GM19351 (cell line): Measurements from ENCODE around the gene S100A3.

Experiments
- ATAC-seq: cut with Tn5 transposase; IDR thresholded peaks from one replicate; pipeline ENCODE4 v1.9.1; 2021; ENCODE audit warnings: mild to moderate bottlenecking, moderate library complexity; ENCODE audit not compliant: unreplicated experiment

The S100A3 gene

DNA sequence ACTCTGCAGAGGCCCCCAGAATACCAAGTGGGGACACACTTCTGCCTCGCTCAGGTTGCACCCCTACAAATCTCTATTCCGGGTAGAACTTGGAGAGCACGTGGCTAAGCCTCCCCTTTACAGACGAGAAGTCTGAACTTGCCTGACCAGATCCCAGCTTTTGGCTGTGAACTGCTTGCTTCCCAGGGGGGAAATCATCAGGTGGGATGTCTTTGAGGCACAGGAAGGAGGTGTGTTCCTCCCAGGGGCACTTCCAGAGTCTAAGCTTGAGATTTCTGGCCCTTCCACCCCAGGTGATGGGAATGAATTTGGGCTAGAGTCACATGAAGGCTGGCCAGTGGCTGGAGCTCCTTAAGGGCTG is 1.3 kb upstream of the S100A3 start:
- no peak for ATAC-seq

DNA sequence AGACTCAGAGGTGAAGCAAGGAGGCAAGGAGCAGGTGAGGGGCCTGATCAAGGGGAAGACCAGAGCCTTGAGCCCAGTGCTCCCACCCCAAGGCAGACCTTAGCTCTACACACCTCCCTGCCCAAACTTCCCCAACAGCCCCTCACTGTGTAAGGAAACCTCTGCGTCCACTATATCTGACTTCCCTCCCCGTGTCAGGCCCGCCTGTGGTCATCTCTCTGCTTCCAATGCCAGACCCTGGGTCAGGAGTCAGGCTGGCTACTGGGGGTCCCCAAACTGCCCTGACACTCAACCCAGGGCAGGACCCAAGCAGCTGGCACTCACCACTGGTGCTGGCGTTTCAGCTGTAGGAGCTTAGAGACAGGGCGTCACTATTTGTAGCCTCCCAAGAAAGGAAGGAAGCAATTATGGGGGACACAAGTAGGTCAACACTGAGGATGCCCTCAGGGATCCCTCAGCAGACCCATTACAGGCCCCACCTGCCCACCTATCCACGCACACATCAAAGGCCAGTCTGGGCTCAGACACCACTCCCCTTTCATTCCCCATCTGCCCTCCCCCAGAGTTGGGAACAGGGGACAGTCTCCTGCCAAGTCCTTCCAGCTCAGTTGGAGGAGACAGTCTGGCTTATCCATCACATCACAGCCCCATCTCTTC is 811 bp upstream of the S100A3 start:
- ATAC-seq = no peak

DNA sequence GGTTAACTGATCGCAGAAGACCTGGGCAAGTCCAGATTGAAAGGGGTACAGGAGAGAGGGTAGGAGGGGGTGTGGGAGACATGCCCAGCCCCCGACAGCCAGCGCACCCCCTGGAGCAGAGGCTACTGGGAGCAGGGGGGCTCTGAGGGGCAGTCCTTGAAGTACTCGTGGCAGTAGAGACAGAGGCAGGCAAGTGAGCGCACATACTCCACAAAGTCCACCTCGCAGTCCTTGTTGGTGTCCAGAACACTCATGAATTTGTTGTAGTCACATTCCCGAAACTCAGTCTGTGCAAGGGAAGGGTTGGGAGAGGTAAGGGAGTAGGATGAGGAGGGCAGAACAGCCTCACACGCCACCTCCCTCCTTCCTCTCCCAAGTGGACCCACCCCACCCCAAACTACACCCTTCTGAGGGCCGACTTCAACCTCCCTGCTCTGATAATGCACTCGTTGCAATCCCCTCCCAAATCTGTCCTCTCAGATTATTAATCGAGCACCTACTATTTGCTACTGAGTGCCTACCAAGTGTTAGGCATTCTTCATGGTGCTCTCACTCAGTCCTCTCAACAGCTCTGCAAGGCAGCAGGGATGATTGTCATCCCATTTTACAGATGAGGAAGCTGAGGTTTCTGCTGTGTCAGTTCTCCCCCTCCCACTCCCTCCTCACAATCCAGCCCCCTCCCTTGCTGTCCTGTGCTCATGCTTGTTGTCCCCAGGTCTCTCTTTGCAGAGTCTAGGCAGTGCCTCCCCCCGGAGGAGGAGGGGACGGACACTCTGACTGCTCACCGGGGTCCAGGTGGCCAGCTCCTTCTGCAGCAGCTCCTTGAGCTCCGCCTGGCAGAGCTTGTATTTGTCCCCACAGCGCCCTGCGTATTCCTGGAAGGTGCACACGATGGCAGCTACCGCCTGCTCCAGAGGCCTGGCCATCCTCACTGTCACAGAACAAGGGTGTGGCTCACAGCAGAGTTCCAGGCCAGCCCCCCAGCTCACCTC is 1.2 kb downstream of the S100A3 start:
- ATAC-seq = no peak

DNA sequence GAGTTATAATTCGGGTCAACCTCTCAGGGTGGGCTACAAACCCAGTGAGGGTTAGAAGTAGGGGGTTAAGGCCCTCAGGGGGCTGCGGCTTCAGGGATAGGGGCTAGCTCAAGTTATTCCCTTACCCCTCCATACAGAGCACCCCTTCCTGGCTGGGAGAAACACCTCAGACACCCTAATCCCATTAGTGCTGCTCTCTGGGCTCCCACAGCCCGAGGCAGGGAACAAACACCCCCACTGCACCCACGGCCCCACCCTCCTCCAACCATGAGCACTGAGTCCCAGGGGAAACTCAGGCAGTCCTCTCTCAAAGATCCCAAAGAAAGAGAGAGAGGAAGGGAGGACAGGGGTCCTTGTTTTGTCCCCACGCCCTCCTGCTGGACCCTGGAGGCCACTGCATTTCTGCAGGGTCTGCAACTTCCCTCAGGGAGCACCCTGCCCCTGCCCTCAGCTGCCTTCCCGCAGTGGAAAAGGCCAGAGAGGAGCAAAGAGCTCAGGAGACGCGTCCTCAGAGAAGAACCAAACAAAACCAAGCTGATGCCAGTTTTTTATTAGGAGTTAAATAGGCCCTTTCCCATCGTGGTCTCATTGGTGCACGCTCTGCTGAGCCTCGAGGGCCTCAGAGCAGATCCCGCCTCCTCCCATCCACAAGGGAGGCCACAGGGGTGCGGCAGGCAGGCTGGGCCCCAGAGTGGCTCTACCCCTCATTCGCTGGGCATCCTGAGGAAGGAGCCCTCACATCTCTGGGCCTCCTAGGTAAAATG is 2.1 kb downstream of the S100A3 start:
- no peak for ATAC-seq

DNA sequence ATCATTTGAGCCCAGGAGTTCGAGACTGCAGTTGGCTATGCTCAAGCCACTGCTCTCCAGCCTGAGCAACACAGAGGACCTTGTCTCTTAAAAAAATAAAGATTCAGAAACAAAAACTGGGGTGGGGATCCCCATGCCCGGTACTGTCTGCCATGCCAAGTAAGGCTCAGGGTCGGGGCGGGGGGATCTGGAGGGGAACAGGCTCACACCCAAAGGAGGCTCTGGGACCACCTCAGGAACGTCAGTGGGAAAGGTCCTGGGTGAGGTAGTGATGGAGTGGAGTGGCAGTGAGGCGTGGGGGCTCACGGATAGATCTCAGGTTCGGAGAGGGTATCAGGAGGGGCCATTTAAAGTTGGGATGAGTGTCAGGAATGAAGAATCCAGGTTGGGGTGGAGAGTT is 2.7 kb downstream of the S100A3 start:
- ATAC-seq = no peak

DNA sequence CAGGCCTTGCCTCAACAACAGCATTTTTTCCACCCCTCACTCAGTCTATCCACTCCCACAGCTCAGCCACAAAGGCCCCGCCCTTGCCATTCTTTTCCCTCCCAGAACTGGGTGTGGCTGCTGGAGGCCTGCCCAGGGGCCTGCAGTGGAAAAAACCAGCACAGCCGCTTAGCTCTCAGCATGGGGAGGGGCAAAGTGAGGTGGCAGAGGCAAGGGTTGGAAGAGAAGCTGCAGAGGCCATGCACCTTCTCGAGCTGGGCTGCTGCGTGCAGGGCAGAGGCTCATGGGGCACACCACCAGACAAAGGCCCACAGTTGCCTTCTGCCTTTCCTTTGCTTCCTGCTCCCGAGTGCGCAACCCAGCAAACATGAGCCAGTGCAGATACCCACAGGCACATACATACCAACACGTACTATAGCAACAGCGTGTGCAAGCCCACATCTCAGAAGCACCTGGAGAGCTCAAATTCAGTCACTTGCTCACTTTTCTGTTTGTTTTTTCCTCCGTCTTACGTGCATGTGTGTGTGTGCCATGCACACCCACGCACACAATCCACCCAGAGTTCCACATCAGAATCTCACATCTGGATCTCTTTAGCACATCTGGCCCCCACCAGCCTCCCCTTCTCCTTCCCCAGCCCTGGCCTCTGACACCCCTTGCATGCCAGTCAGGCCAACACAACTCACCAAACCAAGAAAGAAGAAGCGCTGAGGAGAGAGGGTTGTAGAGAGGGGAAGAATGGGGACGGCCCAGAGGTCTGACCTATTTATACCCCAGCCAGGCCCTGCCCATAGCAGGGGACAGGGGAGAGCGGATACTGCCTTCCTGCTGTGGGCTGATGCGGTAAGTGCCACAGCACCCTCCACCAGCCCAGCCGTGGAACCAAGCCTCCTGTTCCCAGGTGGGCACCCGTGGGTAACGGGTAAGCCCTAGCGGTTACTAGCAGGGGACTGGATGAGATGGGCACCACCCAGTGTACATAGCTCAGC is 3.7 kb downstream of the S100A3 start, which contains the start of gene S100A4:
Gene S100A4, minus strand, starts transcription at position 740 of the 989 bp plus-strand sequence. CDS start 1,012 bp downstream, outside the sequence.
- ATAC-seq = no peak

DNA sequence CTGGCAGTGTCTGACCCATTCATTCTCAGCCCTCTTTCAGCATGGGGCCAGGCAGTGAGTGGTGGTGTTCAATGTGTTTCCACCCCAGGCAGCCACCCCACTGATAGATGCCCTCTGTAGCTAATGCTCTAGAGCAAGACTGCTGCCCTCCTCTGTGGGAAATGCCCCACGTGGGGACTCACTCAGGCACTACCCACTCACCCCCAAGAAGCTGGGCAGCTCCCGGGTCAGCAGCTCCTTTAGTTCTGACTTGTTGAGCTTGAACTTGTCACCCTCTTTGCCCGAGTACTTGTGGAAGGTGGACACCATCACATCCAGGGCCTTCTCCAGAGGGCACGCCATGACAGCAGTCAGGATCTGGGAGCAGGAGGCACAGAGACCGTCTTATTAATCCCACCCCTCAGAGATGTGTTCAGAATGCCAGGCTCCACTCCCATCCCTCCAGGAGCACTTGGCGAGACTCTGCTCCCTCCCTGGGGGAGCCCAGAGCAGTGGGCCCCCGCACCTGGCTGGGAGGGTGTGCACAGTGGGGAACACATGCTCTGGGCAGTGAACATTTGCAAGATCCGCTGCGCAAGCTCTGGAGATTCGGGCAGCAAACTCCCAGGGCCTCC is 4.5 kb downstream of the S100A3 start:
- ATAC-seq = no peak

DNA sequence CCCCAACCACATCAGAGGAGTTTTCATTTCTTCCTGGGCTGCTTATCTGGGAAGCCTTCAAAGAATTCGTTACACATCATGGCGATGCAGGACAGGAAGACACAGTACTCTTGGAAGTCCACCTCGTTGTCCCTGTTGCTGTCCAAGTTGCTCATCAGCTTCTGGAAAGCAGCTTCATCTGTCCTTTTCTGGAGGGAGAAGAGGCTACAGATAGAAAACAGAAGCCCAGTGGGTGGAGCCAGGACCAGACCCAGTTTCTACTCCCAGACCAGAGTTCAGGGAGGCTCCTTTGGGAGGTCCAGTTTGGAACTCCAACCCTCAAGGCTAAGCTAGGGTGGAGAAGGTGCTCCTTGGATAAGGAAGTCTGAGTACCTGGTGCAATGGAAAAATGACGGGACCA is 5.3 kb downstream of the S100A3 start:
- ATAC-seq = no peak

DNA sequence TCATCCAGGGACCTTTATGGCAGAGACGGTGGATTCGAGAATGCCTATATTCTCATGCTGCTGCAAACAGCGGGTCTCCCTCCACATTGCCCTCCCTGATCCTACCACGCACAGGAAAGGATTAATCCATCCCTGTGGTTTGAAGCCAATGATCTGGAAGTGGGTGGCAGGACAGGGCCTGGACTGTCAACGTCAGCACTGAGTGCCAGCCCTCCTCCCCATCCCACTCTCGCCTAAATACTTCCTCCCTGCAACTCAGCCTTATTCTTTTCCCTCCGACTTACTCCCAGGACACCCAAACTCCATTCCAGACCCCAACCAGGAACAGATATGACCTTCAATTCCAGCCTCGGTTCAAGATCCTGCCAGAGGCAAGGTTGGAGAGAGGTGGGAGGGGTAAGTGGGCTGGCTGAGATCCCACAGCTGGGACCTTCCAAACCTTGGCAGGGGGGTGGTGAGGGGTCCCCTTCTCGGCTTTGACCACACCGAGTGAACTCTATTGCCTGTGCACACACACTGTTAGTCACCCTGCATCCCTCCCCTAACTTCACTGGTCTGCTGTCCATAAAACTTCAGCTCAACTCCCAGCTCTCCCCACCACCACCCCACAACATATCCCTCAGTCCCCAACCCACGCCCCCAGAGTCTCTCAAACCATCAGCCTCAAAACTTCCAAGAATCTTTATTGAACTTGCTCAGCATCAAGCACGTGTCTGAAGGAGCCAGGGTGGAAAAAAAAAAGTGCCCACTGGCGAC is 5.9 kb downstream of the S100A3 start:
- ATAC-seq = no peak

DNA sequence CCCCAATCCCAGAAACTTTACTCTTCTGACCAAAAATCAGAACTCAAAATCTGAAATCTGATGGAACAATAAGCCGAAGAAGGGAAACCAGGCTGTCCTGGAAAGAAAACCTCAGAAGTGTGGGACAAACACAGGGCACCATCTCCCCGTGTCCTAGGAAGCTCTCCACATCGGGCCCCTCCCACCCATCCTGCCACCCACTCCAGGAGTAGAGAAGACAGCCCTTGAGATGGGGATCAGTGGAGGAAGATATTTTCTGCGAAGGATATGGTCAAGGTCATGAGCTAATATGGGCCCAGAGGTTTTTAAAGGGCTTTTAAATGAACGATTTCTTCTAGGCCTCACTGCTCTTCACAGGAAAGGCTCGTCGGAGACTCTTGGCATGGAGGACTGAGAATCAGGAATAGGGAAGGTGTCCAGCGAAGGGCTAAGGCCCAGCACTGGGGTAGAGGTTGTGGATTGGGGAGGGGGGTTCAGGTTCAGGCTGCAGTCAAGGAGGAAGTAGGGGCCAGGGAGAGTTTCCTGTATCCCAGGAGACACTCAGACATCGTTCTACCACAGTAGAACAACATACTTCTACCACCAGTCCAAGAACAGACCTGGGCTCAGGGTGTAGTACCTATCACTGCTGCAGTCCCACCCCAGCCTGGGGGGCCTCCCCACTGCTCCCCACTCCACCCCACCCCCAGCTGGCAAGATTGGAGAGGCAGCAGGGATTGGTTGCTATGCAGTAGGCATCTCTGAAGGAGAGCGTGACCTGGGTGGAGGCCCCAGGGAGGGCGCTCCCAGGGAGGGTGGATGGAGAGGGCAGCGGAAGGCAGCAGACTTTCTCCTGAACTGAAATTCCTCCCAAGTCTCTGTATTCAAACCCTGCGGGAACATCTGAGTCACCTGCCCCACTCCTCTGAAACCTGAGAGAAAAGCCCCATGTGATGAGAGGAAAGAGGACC is 7.1 kb downstream of the S100A3 start:
- ATAC-seq = no peak

DNA sequence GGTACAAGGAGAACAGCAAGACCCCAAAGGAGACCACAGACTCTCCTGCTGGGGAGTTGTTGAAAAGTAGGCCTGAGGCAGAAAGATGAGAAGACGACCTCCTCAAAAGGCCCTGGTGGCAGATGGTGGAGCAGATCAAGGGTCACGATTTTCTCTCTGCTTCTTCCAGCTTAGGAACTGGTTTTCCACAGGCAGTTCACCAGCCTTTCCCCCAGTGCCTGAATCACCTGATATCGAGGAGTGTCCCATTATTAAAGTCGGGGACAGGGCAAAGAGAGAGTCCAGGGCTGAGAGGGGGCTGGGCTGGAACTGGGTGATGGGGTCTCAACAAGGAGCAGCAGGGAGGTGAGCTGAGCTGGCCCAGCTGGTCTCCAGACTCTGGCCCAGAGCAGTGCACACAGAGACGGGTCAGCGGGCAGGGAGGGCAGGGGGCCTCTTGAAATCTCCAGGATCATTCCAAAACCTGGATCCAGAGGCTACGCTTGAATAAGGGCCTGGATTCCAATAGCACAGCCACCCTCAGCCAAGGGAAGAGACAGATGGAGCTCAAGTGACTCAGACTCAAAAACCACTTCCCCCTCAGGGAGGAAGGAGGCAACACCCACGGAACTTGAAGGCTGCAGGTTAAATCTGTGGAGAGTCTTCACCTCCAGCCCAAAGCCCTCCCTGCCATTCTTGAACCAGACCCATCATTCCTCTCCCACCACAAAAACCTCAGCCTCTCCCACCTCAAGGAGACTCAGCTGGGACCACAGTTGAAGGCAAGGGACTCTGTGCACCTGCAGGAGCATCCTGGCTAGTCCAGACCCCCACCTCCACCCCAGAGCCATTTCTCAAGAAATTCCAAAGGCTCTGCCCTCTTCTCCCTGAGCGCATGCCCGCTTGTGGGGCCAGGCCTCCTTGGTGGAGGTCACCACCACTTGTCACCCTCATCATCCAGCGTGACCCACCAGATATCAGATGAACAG is 8.4 kb downstream of the S100A3 start, which contains the start of gene S100A5:
Gene S100A5, minus strand, starts transcription at position 541 of the 968 bp plus-strand sequence. CDS start 743 bp downstream, outside the sequence.
- no peak for ATAC-seq

DNA sequence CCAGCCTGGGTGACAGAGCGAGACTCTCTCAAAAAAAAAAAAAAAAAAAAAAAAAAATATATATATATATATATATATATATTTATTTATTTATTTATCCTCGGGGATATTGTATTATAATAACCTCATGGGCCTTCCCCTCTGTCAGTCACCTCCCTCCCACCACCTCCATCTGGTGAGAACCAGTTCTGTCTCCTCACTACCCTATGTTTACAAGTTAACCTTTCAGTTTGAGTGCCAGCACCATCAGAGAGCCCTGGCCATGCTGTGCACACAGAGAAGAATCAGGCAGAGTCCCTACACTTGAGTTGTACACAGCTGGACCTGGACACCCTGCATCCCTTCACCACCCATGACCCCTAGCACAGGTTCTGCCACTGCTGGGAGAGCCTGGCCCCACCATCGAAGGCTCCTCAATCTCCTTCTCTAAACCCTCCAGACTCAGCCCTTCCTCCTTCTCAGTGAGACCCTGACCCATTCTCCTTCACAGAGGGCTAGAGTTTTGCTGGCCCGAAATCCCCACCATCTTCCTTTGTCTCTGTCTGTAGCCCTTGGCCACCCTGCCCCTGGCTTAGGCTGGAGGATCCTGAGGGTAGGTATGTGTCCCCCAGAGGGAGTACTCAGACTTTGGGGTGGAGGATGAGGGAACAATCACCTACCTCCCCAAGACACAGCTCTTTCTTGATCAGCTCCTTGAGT is 9.5 kb downstream of the S100A3 start:
- ATAC-seq = no peak

DNA sequence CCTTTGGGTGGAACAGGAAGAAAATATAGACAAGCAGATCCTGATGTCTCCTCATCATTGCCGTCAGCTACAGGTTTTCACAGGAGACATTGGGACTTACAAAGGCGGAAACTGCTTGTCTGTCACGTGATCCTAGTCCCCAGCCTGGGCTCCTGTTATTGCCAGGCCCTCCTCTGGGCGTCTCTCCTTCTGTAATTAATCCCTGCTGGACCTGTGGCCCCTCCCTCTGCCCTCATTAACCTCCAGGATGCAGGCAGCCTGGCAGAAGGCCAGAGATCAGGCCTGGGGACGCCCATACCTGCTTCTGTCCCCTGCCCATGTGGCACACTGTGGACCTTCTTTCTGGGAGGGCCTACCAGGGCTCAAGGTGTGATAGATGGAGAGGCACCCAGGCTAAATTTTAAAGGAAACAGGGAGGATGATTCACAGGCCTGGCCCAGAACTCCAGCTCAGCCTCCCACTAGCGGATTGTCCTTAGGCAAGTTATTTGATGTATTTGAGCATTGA is 10.7 kb downstream of the S100A3 start:
- ATAC-seq = no peak

DNA sequence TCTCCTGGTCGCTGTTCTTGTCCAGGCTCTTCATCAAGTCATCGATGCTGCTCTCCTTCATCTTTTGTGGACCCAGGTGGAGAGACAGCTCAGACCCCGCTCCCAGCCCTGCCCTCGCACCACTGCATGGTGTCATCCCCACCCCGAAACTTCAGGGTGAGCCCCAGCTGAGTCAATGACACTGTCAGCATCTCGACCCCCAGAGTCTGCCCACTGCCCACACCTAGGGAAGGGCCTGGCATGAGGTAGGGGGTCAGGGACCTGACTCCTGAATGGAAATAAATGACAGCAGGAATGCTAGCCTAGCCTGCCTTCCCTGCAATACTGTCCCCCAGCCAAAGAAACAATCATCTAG is 11.7 kb downstream of the S100A3 start:
- ATAC-seq = no peak

DNA sequence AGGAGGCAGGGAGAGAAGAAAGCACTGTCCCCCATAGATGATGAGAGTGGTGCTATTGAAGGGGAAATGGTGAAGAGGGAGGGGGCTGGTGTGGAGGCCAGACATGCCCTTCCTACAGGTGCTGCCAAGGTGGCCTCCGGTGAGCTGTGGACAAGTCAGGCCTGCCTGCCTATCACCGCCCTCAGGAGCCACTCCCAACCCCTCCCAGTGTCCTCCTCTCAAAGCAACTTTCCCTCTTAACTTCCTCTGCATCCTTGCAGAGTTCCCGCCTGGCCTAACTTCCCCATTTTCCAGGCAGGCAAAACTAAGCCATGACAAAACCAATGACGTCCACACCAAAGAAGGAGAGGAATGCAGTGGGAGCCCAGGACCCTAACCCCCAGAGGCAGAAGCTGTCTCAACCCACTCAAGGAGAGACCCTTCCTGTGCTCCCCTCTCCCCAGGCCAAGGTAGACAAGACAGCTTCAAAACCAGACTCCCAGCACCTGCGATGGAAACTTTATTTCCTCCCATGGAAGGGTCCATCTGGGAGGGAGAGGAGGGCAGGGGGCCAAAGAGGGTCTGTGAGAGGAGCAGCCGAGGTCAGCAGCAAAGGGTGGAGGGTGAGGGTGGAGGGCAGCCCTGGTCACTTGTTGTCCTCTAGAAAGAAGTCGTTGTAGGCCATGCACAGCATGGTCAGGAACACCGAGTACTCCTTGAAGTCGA is 12.2 kb downstream of the S100A3 start:
- no peak for ATAC-seq
